ENCODE results near the gene GDPD4. TPM values are rescaled to one million over a fixed set of nuclear protein-coding genes. Genes with fewer than 3 reads are reported as not detected.

GDPD4 gene
- total RNA-seq, 1 donor from 2014 or later, result not detected

- Mint-ChIP-seq H3K27ac (ENCODE audit: unreplicated experiment) (no peak overlapping the region), H3K9me3 (ENCODE audit: unreplicated experiment) (no peaks in the 10 kb centered on the region), H3K4me3 (ENCODE audit: unreplicated experiment) (no peak overlapping the region), H3K27me3 (ENCODE audit: unreplicated experiment) (no peaks in the 10 kb centered on the region), H3K4me1 (ENCODE audit: low read depth, unreplicated experiment) (no peaks in the 10 kb centered on the region), H3K36me3 (ENCODE audit: unreplicated experiment) (peaks cover 21% of the 10 kb centered on the region)
- TF ChIP-seq CTCF (IDR thresholded peaks at IDR 0.05; ENCODE audit: partially characterized antibody, unreplicated experiment), result no peak
- no peak for DNase-seq
These were observed 34.7 kb downstream of the GDPD4 start for GRCh38 chr11:77266766-77267165.

- H3K9me3 Mint-ChIP-seq (ENCODE audit: unreplicated experiment), result peaks cover 3% of the 10 kb centered on the region
- no peak overlapping the region for H3K27ac Mint-ChIP-seq (ENCODE audit: unreplicated experiment)
- no peak for TF ChIP-seq CTCF (IDR thresholded peaks at IDR 0.05; ENCODE audit: partially characterized antibody, unreplicated experiment)
- DNase-seq, result no peak
- H3K27me3 Mint-ChIP-seq (ENCODE audit: unreplicated experiment), result no peaks in the 10 kb centered on the region
- peaks cover 21% of the 10 kb centered on the region for H3K36me3 Mint-ChIP-seq (ENCODE audit: unreplicated experiment)
- no peak overlapping the region for H3K4me3 Mint-ChIP-seq (ENCODE audit: unreplicated experiment)
- no peaks in the 10 kb centered on the region for H3K4me1 Mint-ChIP-seq (ENCODE audit: low read depth, unreplicated experiment)
These were observed 38.7 kb downstream of the GDPD4 start for GRCh38 chr11:77262803-77263202.

GRCh38 chr11:77259641-77260040 lies 41.8 kb downstream of the GDPD4 start:
- Mint-ChIP-seq H3K4me3 (ENCODE audit: unreplicated experiment) (no peak overlapping the region), H3K9me3 (ENCODE audit: unreplicated experiment) (peaks cover 4% of the 10 kb centered on the region), H3K27me3 (ENCODE audit: unreplicated experiment) (no peaks in the 10 kb centered on the region), H3K36me3 (ENCODE audit: unreplicated experiment) (peaks cover 21% of the 10 kb centered on the region), H3K4me1 (ENCODE audit: low read depth, unreplicated experiment) (no peaks in the 10 kb centered on the region), H3K27ac (ENCODE audit: unreplicated experiment) (no peak overlapping the region)
- no peak for TF ChIP-seq CTCF (IDR thresholded peaks at IDR 0.05; ENCODE audit: partially characterized antibody, unreplicated experiment)
- no peak for DNase-seq

- no peak overlapping the region for H3K4me3 Mint-ChIP-seq (ENCODE audit: unreplicated experiment)
- no peak overlapping the region for H3K27ac Mint-ChIP-seq (ENCODE audit: unreplicated experiment)
- no peaks in the 10 kb centered on the region for H3K4me1 Mint-ChIP-seq (ENCODE audit: low read depth, unreplicated experiment)
- H3K36me3 Mint-ChIP-seq (ENCODE audit: unreplicated experiment), result no peaks in the 10 kb centered on the region
- H3K9me3 Mint-ChIP-seq (ENCODE audit: unreplicated experiment), result peaks cover 1% of the 10 kb centered on the region
- TF ChIP-seq CTCF (IDR thresholded peaks at IDR 0.05; ENCODE audit: partially characterized antibody, unreplicated experiment), result no peak
- H3K27me3 Mint-ChIP-seq (ENCODE audit: unreplicated experiment), result no peaks in the 10 kb centered on the region
- DNase-seq, result no peak
These were observed 47.8 kb downstream of the GDPD4 start for GRCh38 chr11:77253690-77254089.

GRCh38 chr11:77252555-77253270 lies 48.8 kb downstream of the GDPD4 start:
- H3K27ac Mint-ChIP-seq (ENCODE audit: unreplicated experiment), result no peak overlapping the region
- no peak for TF ChIP-seq CTCF (IDR thresholded peaks at IDR 0.05; ENCODE audit: partially characterized antibody, unreplicated experiment)

More at GRCh38 chr11:77252555-77253270, 48.8 kb downstream of the GDPD4 start:
- Mint-ChIP-seq H3K4me3 (ENCODE audit: unreplicated experiment) (no peak overlapping the region), H3K27me3 (ENCODE audit: unreplicated experiment) (no peaks in the 10 kb centered on the region), H3K9me3 (ENCODE audit: unreplicated experiment) (peaks cover 1% of the 10 kb centered on the region), H3K36me3 (ENCODE audit: unreplicated experiment) (no peaks in the 10 kb centered on the region), H3K4me1 (ENCODE audit: low read depth, unreplicated experiment) (no peaks in the 10 kb centered on the region)
- no peak for DNase-seq
